ENCODE measurements around the gene MMRN1.

DNA sequence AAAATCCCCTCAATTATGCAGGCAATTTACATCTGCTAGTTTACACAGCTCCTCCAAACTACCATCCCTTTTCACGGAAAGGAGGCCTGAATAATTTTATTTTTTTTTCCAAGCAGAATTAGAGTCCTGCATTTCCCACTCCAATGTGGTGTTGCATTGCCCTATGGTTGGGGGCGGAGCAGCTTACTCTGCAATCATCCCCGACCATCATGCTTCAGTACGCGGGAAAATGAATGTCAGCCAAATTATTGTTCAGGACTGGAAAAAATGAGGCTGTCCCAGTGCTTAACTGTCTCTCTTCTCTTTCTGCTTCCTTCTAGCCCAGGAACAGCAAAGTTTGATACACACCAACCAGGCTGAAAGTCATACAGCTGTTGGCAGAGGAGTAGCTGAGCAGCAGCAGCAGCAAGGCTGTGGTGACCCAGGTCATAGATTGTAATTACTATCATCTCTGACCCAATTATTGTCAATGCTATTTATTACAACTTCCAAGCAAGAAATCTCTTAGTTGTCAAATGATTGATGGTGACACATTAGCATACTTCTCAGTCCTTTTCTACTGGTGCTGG lies 28.3 kb downstream of the MMRN1 start:
- TF ChIP-seq, protein P1, sequence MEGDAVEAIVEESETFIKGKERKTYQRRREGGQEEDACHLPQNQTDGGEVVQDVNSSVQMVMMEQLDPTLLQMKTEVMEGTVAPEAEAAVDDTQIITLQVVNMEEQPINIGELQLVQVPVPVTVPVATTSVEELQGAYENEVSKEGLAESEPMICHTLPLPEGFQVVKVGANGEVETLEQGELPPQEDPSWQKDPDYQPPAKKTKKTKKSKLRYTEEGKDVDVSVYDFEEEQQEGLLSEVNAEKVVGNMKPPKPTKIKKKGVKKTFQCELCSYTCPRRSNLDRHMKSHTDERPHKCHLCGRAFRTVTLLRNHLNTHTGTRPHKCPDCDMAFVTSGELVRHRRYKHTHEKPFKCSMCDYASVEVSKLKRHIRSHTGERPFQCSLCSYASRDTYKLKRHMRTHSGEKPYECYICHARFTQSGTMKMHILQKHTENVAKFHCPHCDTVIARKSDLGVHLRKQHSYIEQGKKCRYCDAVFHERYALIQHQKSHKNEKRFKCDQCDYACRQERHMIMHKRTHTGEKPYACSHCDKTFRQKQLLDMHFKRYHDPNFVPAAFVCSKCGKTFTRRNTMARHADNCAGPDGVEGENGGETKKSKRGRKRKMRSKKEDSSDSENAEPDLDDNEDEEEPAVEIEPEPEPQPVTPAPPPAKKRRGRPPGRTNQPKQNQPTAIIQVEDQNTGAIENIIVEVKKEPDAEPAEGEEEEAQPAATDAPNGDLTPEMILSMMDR (IDR thresholded peaks at IDR 0.05), result no peak
- TF ChIP-seq SIN3A (IDR thresholded peaks at IDR 0.05; ENCODE audit: borderline replicate concordance, insufficient read depth, low read depth, low read length) (no peak), POLR2AphosphoS5 (IDR thresholded peaks at IDR 0.05; ENCODE audit: low read depth, low read length) (no peak)
- TF ChIP-seq, protein P2, sequence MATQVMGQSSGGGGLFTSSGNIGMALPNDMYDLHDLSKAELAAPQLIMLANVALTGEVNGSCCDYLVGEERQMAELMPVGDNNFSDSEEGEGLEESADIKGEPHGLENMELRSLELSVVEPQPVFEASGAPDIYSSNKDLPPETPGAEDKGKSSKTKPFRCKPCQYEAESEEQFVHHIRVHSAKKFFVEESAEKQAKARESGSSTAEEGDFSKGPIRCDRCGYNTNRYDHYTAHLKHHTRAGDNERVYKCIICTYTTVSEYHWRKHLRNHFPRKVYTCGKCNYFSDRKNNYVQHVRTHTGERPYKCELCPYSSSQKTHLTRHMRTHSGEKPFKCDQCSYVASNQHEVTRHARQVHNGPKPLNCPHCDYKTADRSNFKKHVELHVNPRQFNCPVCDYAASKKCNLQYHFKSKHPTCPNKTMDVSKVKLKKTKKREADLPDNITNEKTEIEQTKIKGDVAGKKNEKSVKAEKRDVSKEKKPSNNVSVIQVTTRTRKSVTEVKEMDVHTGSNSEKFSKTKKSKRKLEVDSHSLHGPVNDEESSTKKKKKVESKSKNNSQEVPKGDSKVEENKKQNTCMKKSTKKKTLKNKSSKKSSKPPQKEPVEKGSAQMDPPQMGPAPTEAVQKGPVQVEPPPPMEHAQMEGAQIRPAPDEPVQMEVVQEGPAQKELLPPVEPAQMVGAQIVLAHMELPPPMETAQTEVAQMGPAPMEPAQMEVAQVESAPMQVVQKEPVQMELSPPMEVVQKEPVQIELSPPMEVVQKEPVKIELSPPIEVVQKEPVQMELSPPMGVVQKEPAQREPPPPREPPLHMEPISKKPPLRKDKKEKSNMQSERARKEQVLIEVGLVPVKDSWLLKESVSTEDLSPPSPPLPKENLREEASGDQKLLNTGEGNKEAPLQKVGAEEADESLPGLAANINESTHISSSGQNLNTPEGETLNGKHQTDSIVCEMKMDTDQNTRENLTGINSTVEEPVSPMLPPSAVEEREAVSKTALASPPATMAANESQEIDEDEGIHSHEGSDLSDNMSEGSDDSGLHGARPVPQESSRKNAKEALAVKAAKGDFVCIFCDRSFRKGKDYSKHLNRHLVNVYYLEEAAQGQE (IDR thresholded peaks at IDR 0.05; ENCODE audit: insufficient read depth in 1 of 2, low read depth in 2 of 2, low read length in 1 of 2), result no peak
